Body of pancreas (tissue), 4 donors: ENCODE measurements around the gene KMT2D. TPM values are rescaled to one million over a fixed set of nuclear protein-coding genes. Genes with fewer than 3 reads are reported as not detected.

ENCODE experiments used
- ATAC-seq: fragments of 150-250 bp; one replicate; pipeline ENCODE4 v1.9.1; 2016
- DNase-seq, 4 donors: peaks; one replicate each; pipeline ENCODE4 v3.0.0-alpha.2; 2019
- H3K27ac ChIP-seq, 4 donors: fragments of 200-600 bp; sonication (generic); 1 replicate in 3 of 4; 2 replicates in 1 of 4; pipeline versions ENCODE4 v1.5.1 to v1.6.1; 2016 to 2019; ENCODE audit warnings: mild to moderate bottlenecking in 1 of 4, mixed read lengths in 1 of 4, moderate library complexity in 1 of 4
- H3K27me3 ChIP-seq, 2 donors: fragments of 200-600 bp; sonication (generic); one replicate each; pipeline ENCODE4 v1.6.0; 2016; ENCODE audit warnings: mild to moderate bottlenecking in 1 of 2
- H3K36me3 ChIP-seq, 2 donors: fragments of 200-600 bp; sonication (generic); replicated peaks in 1 of 2; 2 replicates each; pipeline ENCODE4 v1.5.1; 2016; ENCODE audit warnings: low read depth in 2 of 2; ENCODE audit not compliant: insufficient read depth in 1 of 2
- H3K4me1 ChIP-seq: fragments of 200-600 bp; sonication (generic); one replicate; pipeline ENCODE4 v1.6.0; 2016
- H3K4me3 ChIP-seq, 2 donors: fragments of 200-600 bp; sonication (generic); 1 replicate in 1 of 2; 2 replicates in 1 of 2; pipeline ENCODE4 v1.5.1; 2016 to 2019
- H3K9me3 ChIP-seq, 3 donors: fragments of 200-600 bp; sonication (generic); 1 replicate in 2 of 3; 2 replicates in 1 of 3; pipeline ENCODE4 v1.5.1; 2016
- POLR2A ChIP-seq, 3 donors: fragments of 450-650 bp; IDR thresholded peaks; one replicate each; pipeline ENCODE4 v1.6.1; 2016; ENCODE audit warnings: antibody characterized with exemption in 3 of 3, mild to moderate bottlenecking in 2 of 3
- WGBS, 2 donors: methylation state at CpG; one replicate each; pipeline ENCODE4 v1.1.5; 2017; 5-methylcytosine and 5-hydroxymethylcytosine counted together
- intact Hi-C: fragments of 100-400 bp; cut with DNase I; formaldehyde crosslinking; loops from one replicate; pipeline ENCODE4 v1.15.1; 2023
- total RNA-seq, 2 donors: library from RNA; depleted of rRNA; stranded (reverse); fragments of >200 nt; gene quantifications; one replicate each; pipeline ENCODE4 v1.1.0, GENCODE V29; 2016
- TF ChIP-seq, protein P1 (sequence below), 7 experiments: fragments of 450-650 bp in 4 of 7; fragments of 200-600 bp in 3 of 7; sonication (generic) in 3 of 7; IDR thresholded peaks; one replicate each; pipeline ENCODE4 v1.5.1; 2016 to 2019; ENCODE audit warnings: antibody characterized with exemption in 7 of 7

KMT2D gene
- total RNA-seq, 2 donors from 2014 or later, result 38.4 to 51.1 TPM

DNA sequence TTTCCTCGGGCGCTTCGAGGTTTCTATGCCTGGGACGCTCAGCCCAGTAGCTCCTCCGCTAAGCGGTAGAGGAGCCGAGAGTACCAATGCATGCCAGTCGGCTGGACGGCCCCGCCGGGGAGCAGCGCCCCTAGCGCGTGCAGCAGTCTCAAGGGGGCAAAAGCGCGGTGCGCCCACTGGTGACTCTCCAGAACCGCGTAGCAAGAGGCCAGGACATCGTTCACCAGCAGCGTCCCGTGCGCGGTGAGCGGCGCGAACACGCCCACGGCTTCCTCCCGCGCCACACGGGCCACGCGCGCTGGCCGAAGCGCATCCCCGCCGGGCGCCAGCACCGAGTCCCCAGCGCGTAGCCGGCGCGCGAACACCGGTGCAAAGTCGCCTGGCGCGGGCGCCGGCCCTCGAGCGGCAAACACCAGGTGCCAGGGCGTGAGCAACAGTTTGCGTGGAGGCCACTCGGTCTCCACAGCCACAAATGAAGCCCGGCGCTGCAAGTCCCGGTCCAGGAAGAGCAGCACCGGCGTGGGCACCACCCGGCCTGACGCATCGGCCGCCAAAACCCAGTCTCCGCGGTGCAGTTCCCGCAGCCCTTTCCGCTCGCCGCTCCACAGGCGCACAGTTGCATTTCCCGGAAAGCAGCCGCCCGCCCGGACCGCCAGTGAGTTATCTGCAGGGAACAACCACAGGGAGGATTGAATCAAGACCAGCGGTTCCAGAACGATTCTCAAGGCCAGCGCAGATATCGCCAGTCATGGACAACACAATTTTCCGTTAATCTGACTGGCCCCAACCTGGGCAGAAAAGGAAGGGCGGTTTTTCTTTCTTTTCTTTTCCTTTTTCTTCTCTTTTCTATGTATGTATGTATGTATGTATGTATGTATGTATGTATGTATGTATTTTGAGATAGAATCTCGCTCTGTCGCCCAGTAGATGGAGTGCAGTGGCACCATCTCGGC, 29.5 kb upstream of the KMT2D start:
- 2 to 18% methylated on average over 34 to 88 of the region's 88 CpGs for WGBS, 2 donors

DNA sequence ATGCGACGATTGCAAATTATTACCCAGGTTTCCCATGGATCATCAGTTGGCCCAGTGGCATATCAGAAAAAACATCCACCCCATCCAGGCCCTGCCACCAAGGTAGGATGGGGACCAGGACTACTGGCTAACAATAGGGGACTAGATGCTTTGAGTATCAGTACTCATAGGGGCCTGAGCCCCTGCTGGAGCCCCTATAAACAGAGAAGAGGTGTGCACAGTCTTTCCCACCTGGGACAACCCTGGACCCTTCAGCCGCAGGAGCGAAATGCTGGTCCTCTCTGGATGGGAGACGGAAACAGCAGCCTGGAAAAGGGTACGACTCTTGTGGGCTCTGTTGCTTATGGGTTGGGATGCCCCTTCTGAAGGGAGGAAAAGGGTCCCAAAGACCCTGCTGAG, 28.3 kb upstream of the KMT2D start:
- peaks cover 49% of the 10 kb centered on the region for H3K4me1 ChIP-seq
- no peak for ATAC-seq
- H3K27me3 ChIP-seq, result peaks cover 6 to 52% of the 10 kb centered on the region in 2 donors
- no peak for DNase-seq
- 34 to 63% methylated on average over 4 to 6 of the region's 6 CpGs for WGBS, 2 donors
- no peak overlapping the region for H3K4me3 ChIP-seq
- no peaks in the 10 kb centered on the region for H3K36me3 ChIP-seq
- no peak for TF ChIP-seq POLR2A (IDR thresholded peaks at IDR 0.05)
- TF ChIP-seq, protein P1, sequence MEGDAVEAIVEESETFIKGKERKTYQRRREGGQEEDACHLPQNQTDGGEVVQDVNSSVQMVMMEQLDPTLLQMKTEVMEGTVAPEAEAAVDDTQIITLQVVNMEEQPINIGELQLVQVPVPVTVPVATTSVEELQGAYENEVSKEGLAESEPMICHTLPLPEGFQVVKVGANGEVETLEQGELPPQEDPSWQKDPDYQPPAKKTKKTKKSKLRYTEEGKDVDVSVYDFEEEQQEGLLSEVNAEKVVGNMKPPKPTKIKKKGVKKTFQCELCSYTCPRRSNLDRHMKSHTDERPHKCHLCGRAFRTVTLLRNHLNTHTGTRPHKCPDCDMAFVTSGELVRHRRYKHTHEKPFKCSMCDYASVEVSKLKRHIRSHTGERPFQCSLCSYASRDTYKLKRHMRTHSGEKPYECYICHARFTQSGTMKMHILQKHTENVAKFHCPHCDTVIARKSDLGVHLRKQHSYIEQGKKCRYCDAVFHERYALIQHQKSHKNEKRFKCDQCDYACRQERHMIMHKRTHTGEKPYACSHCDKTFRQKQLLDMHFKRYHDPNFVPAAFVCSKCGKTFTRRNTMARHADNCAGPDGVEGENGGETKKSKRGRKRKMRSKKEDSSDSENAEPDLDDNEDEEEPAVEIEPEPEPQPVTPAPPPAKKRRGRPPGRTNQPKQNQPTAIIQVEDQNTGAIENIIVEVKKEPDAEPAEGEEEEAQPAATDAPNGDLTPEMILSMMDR (IDR thresholded peaks at IDR 0.05), result no peak
- intact Hi-C loops, result loop anchor here (10.0 kb wide), 1 partner anchor 146 kb away; no protein-coding TSS in a partner anchor
- H3K9me3 ChIP-seq, result no peaks in the 10 kb centered on the region
- H3K27ac ChIP-seq, result no peak overlapping the region

More for the DNA sequence above, 29.5 kb upstream of the KMT2D start:
- H3K4me1 ChIP-seq, result peaks cover 57% of the 10 kb centered on the region
- H3K36me3 ChIP-seq, result no peaks in the 10 kb centered on the region
- DNase-seq, result peak; percentile 18 to 28 (median 24)
- no peak overlapping the region for H3K4me3 ChIP-seq
- H3K9me3 ChIP-seq, result no peaks in the 10 kb centered on the region
- no peak overlapping the region for H3K27ac ChIP-seq
- no peak for TF ChIP-seq POLR2A (IDR thresholded peaks at IDR 0.05)
- TF ChIP-seq, protein P1 (IDR thresholded peaks at IDR 0.05), result no peak
- ATAC-seq, result no peak
- intact Hi-C loops, result loop anchor here (10.0 kb wide), 1 partner anchor 145 kb away; no protein-coding TSS in a partner anchor
- peaks cover 6 to 60% of the 10 kb centered on the region in 2 donors for H3K27me3 ChIP-seq

DNA sequence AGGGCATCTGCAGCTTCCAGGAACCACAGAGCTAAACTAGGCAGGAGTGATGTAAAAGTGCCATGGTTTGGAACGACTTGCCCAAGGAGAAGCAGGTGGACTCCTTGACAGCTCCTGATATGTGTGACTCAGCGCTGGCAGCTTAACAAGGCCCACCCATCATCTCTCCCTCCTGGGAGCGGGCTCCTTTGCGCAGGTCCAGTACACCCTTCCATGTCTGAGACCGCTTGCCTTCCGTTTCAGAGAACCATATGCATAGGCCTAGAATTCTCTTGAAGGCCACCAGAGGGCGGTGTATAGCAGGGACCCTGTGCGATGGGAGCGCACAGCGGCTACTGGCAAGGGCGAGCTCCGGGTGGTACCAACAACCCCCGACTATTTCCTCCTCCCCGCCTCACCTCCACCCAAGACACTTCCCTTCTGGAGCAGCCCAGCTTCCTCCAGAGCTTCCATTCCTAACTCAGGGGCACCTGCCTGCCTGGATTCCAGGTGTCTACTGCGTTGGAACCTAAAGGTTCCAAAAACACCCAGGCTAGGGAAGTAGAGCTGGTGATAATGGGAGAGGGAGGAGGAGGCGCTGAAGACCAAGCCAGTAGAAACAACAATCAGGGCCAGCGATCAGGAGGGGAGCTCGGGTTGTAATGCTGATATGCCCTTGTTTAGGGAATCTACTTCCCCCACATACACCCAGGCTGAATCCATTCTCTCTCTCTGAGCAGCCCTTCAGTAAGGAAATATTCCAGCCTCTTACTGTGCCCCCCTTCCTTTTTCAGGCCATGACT, 27.7 kb upstream of the KMT2D start:
- peak; percentile 94 for ATAC-seq
- no peak overlapping the region for H3K4me3 ChIP-seq
- H3K27ac ChIP-seq, result no peak overlapping the region
- no peak for TF ChIP-seq POLR2A (IDR thresholded peaks at IDR 0.05)
- TF ChIP-seq, protein P1 (IDR thresholded peaks at IDR 0.05), result peak; percentile 78 to 86 (median 83)
- H3K36me3 ChIP-seq, result no peaks in the 10 kb centered on the region
- 0 to 1% methylated on average over 7 to 17 of the region's 18 CpGs for WGBS, 2 donors
- peak; percentile 71 to 90 (median 86) for DNase-seq
- peaks cover 46% of the 10 kb centered on the region for H3K4me1 ChIP-seq
- intact Hi-C loops, result loop anchor here (10.0 kb wide), 1 partner anchor 146 kb away; no protein-coding TSS in a partner anchor
- no peaks in the 10 kb centered on the region for H3K9me3 ChIP-seq
- H3K27me3 ChIP-seq, result peaks cover 6 to 46% of the 10 kb centered on the region in 2 donors

DNA sequence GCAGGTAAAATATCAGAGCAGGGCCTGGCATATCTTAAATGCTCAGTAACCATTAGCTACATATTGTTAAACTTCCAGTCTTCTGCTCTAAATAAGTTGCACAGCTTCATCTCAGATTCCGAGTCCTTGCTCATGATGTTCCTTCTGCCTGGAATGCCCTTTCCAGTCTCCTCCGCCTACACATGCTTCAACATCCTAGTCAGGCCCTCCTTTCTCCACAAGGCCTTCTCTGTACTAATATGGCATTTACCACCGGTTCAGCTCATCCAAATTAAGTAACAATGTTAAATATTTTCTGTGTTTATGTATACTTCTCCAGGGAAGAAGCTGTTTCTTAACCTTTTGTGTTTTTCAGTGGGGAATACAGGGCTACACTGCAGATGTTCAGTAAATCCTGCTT, 25.5 kb upstream of the KMT2D start:
- Histone ChIP-seq H3K27ac (no peak overlapping the region), H3K27me3 (peaks cover 6 to 24% of the 10 kb centered on the region in 2 donors), H3K36me3 (no peaks in the 10 kb centered on the region), H3K9me3 (no peaks in the 10 kb centered on the region), H3K4me3 (no peak overlapping the region), H3K4me1 (peaks cover 30% of the 10 kb centered on the region)
- no peak for TF ChIP-seq POLR2A (IDR thresholded peaks at IDR 0.05)
- TF ChIP-seq, protein P1 (IDR thresholded peaks at IDR 0.05), result no peak
- intact Hi-C loops, result loop anchor here (10.0 kb wide), 1 partner anchor 149 kb away; no protein-coding TSS in a partner anchor
- DNase-seq (no peak), ATAC-seq (no peak)
- 73 to 78% methylated on average over 3 of the region's 3 CpGs for WGBS, 2 donors
